ENCODE results near the gene PRKX. TPM values are rescaled to one million over a fixed set of nuclear protein-coding genes. Genes with fewer than 3 reads are reported as not detected.
"Not testable (repeated sequence)": the region's sequence is repeated elsewhere in the genome, so short reads cannot be mapped to it uniquely, and the experiment has no call there.

Gene PRKX
- total RNA-seq, 1 donor from 2014 or later = 49.0 TPM

DNA sequence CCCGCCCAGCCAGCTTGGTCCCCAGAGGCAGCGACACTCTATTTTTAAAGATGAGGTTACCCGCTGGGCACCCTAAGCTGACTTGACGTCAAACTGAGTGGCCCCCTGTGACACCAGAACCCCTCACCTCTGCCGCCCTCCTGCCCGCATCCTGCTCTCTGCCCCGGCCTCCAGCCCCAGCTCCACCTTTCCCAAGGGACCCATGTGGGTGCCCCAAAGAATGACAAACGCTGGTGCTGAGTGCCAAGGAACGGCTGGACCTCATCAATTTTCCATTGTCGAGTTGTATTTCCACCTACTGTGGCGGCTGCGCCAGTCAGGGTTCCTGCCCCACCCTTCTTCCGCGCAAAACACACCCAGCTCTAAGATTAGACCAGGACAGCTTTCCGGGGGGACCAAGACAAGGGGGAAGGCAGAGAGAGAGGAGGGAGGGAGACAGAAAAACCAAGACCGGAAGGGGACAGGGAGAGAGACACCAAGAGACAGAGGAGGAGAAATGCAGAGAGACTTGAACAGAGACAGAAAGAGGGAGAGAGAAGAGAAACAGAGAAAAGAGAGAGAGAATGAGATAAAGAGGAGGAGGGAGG is 2.0 kb downstream of the PRKX start:
- Histone ChIP-seq H3K4me3 (ENCODE audit: low read depth, low read length) (peak overlapping the region; percentile 67), H3K27me3 (ENCODE audit: control insufficient read depth, insufficient read depth, low read length) (no peaks in the 10 kb centered on the region), H3K36me3 (ENCODE audit: control insufficient read depth, insufficient read depth, low read length) (no peaks in the 10 kb centered on the region)
- DNase-seq (ENCODE audit: low read depth) (no peak), FAIRE-seq (no peak)
- TF ChIP-seq, protein P1, sequence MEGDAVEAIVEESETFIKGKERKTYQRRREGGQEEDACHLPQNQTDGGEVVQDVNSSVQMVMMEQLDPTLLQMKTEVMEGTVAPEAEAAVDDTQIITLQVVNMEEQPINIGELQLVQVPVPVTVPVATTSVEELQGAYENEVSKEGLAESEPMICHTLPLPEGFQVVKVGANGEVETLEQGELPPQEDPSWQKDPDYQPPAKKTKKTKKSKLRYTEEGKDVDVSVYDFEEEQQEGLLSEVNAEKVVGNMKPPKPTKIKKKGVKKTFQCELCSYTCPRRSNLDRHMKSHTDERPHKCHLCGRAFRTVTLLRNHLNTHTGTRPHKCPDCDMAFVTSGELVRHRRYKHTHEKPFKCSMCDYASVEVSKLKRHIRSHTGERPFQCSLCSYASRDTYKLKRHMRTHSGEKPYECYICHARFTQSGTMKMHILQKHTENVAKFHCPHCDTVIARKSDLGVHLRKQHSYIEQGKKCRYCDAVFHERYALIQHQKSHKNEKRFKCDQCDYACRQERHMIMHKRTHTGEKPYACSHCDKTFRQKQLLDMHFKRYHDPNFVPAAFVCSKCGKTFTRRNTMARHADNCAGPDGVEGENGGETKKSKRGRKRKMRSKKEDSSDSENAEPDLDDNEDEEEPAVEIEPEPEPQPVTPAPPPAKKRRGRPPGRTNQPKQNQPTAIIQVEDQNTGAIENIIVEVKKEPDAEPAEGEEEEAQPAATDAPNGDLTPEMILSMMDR (IDR thresholded peaks at IDR 0.05; ENCODE audit: insufficient read depth, low read length, severe bottlenecking) = no peak

DNA sequence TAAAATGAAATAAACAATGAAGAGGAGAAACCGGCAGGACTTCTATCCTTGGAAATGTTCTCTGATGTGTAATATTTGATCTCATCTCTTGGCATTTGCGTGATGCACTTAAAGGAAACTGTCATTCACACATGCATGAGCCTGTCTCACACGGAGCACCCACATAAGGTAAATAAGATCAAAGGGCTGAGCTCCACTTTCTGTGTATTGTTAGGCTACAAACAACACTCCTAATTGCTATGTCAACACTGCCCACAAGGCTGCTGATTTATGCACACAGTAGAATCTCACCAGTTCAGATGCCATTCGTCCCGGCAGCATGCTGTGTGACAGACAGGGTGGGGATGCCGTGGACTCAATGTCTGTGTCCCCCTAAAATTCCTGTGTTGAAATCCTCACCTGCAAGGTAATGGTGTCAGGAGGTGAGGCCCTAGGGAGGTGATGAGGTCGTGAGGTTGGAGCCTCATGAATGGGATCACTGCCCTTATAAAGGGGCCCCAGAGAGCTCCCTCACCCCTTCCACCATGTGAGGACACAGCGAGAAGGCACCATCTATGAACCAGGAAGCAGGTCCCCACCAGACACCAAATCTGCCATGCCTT is 5.7 kb downstream of the PRKX start:
- DNase-seq (ENCODE audit: low read depth) = peak; percentile 63
- FAIRE-seq = peak; percentile 99
- H3K36me3 ChIP-seq (ENCODE audit: control insufficient read depth, insufficient read depth, low read length); H3K27me3 ChIP-seq (ENCODE audit: control insufficient read depth, insufficient read depth, low read length); H3K4me3 ChIP-seq (ENCODE audit: low read depth, low read length): not testable (repeated sequence)

DNA sequence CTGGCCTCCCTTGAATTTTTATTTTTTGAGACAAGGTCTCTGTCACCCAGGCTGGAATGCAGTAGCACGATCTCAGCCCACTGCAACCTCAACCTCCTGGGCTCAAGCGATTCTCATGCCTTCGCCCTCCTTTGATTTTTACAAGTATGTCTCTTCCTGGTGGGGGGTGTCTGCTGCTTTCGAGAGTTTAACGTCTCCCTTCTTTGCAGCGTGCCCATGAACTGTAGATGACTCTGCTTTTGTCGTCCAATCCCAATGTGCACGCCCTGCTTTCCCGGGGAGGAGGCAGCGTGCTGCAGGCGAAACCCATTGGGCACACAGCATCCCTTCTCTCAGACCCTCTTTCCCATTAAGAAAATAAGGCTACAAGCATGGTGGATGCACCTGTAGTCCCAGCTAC is 7.0 kb downstream of the PRKX start:
- FAIRE-seq = no peak
- TF ChIP-seq, protein P1 (IDR thresholded peaks at IDR 0.05; ENCODE audit: insufficient read depth, low read length, severe bottlenecking) = no peak
- no peak overlapping the region for H3K4me3 ChIP-seq (ENCODE audit: low read depth, low read length)
- no peaks in the 10 kb centered on the region for H3K27me3 ChIP-seq (ENCODE audit: control insufficient read depth, insufficient read depth, low read length)
- no peaks in the 10 kb centered on the region for H3K36me3 ChIP-seq (ENCODE audit: control insufficient read depth, insufficient read depth, low read length)
- no peak for DNase-seq (ENCODE audit: low read depth)

DNA sequence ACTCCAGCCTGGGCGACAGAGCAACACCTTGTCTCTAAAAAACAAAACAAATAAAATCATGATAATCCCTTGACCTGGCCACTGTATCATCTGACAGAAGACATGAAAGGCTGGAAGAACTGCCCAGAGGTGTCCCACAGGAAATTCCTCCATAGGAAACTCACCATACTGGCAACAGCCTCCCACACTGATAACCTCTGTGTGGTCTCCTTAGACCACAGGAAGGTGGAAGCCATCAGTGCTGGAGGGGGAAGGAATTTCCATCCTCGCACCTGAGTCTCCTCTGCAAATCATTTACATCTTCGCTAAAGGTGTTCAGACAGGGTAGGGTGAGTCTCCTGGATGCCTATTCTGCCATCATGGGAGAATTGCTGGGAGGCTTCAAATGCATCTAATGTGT is 10.2 kb downstream of the PRKX start:
- H3K4me3 ChIP-seq (ENCODE audit: low read depth, low read length); FAIRE-seq; H3K27me3 ChIP-seq (ENCODE audit: control insufficient read depth, insufficient read depth, low read length); DNase-seq (ENCODE audit: low read depth); H3K36me3 ChIP-seq (ENCODE audit: control insufficient read depth, insufficient read depth, low read length): not testable (repeated sequence)

DNA sequence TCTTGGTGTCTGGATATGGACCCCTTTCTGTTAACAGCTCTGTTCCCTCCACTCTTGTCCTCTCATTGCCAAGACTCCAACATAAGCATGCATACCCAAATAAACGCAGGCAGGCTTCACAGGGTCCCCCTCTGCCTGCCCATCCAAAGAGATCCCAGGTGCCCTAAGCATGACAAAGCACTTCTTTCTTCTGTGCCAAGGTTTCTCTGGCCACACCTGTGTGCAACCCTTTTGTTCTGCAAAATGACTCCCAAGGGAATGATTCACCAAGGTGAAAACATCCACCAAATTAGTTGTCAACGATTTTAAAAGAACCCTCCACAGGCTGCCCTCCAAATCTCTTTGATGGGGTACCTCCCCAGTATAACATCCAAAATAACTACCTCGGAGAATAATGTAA is 11.4 kb downstream of the PRKX start:
- DNase-seq (ENCODE audit: low read depth) (peak; percentile 61), FAIRE-seq (peak; percentile 89)
- H3K4me3 ChIP-seq (ENCODE audit: low read depth, low read length); H3K27me3 ChIP-seq (ENCODE audit: control insufficient read depth, insufficient read depth, low read length); H3K36me3 ChIP-seq (ENCODE audit: control insufficient read depth, insufficient read depth, low read length): not testable (repeated sequence)

DNA sequence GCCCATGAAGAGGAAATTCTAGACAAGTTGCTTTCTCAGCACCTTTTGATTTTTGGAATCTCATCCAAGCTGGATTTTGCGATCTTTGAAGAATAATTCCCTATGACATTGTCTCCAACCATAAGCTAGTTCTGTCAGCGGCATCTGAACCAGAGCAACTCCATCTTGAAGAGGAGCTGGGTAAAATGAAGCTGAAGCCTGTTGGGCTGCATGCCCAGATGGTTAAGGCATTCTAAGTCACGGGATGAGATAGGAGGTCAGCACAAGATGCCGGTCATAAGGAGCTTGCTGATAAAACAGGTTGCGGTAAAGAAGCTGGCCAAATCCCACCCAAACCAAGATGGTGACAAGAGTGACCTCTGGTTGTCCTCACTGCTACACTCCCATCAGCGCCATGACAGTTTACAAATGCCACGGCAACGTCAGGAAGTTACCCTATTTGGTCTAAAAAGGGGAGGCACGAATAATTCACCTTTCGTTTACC is 12.0 kb downstream of the PRKX start:
- not testable (repeated sequence) for H3K36me3 ChIP-seq (ENCODE audit: control insufficient read depth, insufficient read depth, low read length); H3K27me3 ChIP-seq (ENCODE audit: control insufficient read depth, insufficient read depth, low read length); DNase-seq (ENCODE audit: low read depth); H3K4me3 ChIP-seq (ENCODE audit: low read depth, low read length); FAIRE-seq

DNA sequence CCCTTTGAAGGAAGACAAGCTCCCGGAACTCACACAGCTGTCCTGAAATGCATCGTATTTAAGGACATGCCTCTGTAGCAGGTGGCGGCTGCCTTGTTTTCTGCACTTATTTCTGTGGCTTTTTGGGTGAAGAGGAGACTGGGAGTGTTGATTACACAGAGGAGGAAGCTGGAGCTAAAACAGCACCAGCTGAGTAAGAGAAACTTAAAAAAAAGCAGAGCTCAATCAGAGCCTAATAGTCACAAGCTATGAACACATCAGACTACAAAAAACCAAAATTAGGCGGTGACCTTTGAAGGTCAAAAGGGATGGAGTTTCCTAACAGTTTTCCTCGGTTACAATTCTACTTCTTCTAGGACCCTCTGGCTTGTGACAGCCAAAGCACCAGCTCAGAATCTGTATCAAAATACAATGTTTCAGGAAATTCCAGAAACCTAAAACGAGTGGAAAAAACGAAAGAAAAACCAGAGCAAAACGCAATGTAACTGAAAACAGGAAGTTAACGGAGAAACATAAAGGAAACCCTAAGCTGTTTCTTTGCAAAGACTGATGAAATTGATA is 13.5 kb downstream of the PRKX start:
- Histone ChIP-seq H3K27me3 (ENCODE audit: control insufficient read depth, insufficient read depth, low read length) (no peaks in the 10 kb centered on the region), H3K4me3 (ENCODE audit: low read depth, low read length) (no peak overlapping the region), H3K36me3 (ENCODE audit: control insufficient read depth, insufficient read depth, low read length) (no peaks in the 10 kb centered on the region)
- FAIRE-seq (no peak), DNase-seq (ENCODE audit: low read depth) (no peak)
- TF ChIP-seq, protein P1 (IDR thresholded peaks at IDR 0.05; ENCODE audit: insufficient read depth, low read length, severe bottlenecking) = no peak
